ENCODE measurements around the gene PDZRN3.

DNA sequence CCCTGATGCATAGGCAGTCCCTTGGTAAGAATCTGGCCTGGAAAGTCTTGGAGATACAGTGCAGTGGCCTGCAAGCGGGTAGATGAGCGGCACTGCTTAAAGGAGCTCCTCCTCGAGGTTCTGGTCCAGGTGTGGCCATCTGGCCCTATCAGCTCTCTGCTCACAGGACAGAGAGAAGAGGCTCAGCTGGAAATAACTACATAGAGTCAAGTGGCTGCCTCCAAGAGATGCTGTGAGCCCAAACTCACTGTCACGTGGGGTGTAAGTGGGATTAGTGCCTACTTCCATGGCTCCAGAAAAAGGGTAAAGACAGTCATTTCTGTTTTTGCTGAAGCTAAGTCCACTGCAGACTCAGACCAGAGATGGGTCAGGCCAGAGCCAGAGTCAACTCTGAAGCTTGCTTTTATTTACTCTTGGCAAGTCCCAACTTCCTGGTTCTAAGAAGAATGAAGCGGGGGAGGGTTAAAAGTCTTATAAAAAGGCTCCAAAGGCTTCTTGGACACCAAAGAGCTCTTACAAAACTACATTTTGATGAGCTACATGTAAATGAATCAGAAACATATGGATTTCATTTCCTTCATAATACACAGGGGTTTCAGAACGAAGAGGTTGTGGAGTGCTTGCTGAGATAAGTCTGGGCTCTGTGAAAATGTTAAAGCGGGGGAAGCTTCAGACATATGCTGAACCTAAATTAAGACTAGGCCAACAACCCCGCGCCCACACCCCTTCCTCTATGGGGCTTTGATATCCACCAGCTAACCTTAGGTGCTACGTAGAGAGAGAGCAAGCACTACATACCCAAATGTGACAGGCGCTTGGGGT lies 77.1 kb downstream of the PDZRN3 start:
- TF ChIP-seq, protein P1, sequence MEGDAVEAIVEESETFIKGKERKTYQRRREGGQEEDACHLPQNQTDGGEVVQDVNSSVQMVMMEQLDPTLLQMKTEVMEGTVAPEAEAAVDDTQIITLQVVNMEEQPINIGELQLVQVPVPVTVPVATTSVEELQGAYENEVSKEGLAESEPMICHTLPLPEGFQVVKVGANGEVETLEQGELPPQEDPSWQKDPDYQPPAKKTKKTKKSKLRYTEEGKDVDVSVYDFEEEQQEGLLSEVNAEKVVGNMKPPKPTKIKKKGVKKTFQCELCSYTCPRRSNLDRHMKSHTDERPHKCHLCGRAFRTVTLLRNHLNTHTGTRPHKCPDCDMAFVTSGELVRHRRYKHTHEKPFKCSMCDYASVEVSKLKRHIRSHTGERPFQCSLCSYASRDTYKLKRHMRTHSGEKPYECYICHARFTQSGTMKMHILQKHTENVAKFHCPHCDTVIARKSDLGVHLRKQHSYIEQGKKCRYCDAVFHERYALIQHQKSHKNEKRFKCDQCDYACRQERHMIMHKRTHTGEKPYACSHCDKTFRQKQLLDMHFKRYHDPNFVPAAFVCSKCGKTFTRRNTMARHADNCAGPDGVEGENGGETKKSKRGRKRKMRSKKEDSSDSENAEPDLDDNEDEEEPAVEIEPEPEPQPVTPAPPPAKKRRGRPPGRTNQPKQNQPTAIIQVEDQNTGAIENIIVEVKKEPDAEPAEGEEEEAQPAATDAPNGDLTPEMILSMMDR (IDR thresholded peaks at IDR 0.05): no peak
- no peak for TF ChIP-seq POLR2A (IDR thresholded peaks at IDR 0.05)

Data from heart left ventricle (tissue), 13 donors.